Measurements from ENCODE around the gene FAM90A26. TPM values are rescaled to one million over a fixed set of nuclear protein-coding genes. Genes with fewer than 3 reads are reported as not detected.
"Not testable (repeated sequence)": the region's sequence is repeated elsewhere in the genome, so short reads cannot be mapped to it uniquely, and the experiment has no call there.

FAM90A26 gene
- total RNA-seq, result not detected

- H3K9ac ChIP-seq (ENCODE audit: low read depth in 2 of 2, low read length in 2 of 2); H3K27ac ChIP-seq; H3K36me3 ChIP-seq; H3K4me1 ChIP-seq; H3K9me3 ChIP-seq; H3K27me3 ChIP-seq; H3K4me3 ChIP-seq; intact Hi-C loops (cut with DNase I): not testable (repeated sequence)
- DNase-seq, result peak; percentile 55
Observed at GRCh38 chr4:9169791-9170459, at the start of gene FAM90A26. TSS of gene FAM90A26 (plus strand) at chr4:9170409. CDS start at chr4:9173173, 2,764 bp downstream.

GRCh38 chr4:9122711-9123110 is 47.5 kb upstream of the FAM90A26 start:
- H3K9ac ChIP-seq (ENCODE audit: low read depth in 2 of 2, low read length in 2 of 2); H3K9me3 ChIP-seq; H3K27ac ChIP-seq; H3K4me3 ChIP-seq; H3K27me3 ChIP-seq; H3K36me3 ChIP-seq; DNase-seq; H3K4me1 ChIP-seq: not testable (repeated sequence)
- intact Hi-C loops (cut with DNase I), result loop anchor here (5.0 kb wide), 1 partner anchor 120 kb away; no protein-coding TSS in a partner anchor

DNA sequence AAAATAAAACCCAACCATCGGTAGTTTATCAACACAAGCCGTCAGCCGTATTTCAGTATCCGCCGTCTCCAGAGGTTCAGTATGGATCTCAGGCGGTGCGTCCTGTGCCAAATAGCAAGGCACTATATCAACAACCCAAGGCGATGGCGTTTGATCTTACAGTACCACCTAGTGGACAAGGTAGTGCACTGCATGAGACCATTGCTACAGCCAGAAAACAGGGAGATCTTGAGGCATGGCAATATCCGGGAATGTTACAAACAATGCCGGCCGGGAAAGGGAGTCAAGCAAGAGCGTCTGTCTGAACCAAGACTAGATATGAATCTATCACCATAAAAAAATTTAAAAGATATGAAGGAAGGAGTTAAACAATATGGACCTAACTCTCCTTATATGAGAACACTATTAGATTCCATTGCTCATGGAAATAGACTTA is 46.6 kb upstream of the FAM90A26 start:
- H3K27me3 ChIP-seq; H3K9me3 ChIP-seq; H3K9ac ChIP-seq (ENCODE audit: low read depth in 2 of 2, low read length in 2 of 2); H3K27ac ChIP-seq; H3K4me1 ChIP-seq; H3K4me3 ChIP-seq; H3K36me3 ChIP-seq: not testable (repeated sequence)
- intact Hi-C loops (cut with DNase I), result loop anchor here (5.0 kb wide), 1 partner anchor 121 kb away; no protein-coding TSS in a partner anchor
- peak; percentile 55 for DNase-seq
- peak; percentile 91 for TF ChIP-seq CTCF (IDR thresholded peaks at IDR 0.05)

- H3K36me3 ChIP-seq; H3K4me3 ChIP-seq; H3K9ac ChIP-seq (ENCODE audit: low read depth in 2 of 2, low read length in 2 of 2); H3K4me1 ChIP-seq; H3K27ac ChIP-seq; DNase-seq; H3K9me3 ChIP-seq; intact Hi-C loops (cut with DNase I); H3K27me3 ChIP-seq: not testable (repeated sequence)
Observed at GRCh38 chr4:9125601-9126161, 44.5 kb upstream of the FAM90A26 start.

GRCh38 chr4:9131420-9131819 is 38.8 kb upstream of the FAM90A26 start:
- H3K36me3 ChIP-seq; H3K27ac ChIP-seq; H3K9ac ChIP-seq (ENCODE audit: low read depth in 2 of 2, low read length in 2 of 2); H3K9me3 ChIP-seq; H3K27me3 ChIP-seq; H3K4me1 ChIP-seq; H3K4me3 ChIP-seq; intact Hi-C loops (cut with DNase I): not testable (repeated sequence)
- peak; percentile 23 for DNase-seq

- H3K4me1 ChIP-seq; H3K9me3 ChIP-seq; H3K27ac ChIP-seq; H3K4me3 ChIP-seq; intact Hi-C loops (cut with DNase I); DNase-seq; H3K27me3 ChIP-seq; H3K36me3 ChIP-seq; H3K9ac ChIP-seq (ENCODE audit: low read depth in 2 of 2, low read length in 2 of 2): not testable (repeated sequence)
Observed at GRCh38 chr4:9132849-9133248, 37.4 kb upstream of the FAM90A26 start.

GRCh38 chr4:9134011-9134410 is 36.2 kb upstream of the FAM90A26 start:
- H3K9ac ChIP-seq (ENCODE audit: low read depth in 2 of 2, low read length in 2 of 2); H3K4me1 ChIP-seq; H3K27ac ChIP-seq; H3K27me3 ChIP-seq; H3K9me3 ChIP-seq; DNase-seq; H3K36me3 ChIP-seq; H3K4me3 ChIP-seq; intact Hi-C loops (cut with DNase I): not testable (repeated sequence)

DNA sequence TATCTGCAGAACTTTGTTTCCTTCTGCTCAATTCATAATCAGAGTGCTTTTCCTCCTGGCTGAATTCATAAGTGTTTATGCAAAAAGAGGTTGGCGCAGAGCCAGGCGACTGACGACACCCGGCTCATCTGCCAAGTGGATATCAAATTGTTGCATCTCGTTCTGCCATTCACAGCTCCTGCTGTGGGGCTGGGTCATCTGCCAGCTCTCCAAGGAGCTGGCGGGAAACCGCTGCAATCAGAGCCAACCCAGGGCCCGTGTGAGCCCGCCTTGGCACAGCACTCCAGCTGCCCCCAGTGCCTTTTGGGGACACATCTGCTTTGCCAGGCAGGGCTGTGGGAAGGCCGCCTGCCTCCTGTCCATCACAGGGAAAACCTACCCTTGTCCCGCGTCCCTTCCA is 35.7 kb upstream of the FAM90A26 start:
- intact Hi-C loops (cut with DNase I), result not testable (repeated sequence)
- DNase-seq, result peak; percentile 56

GRCh38 chr4:9141050-9141449 is 29.2 kb upstream of the FAM90A26 start:
- H3K36me3 ChIP-seq; H3K4me1 ChIP-seq; H3K9ac ChIP-seq (ENCODE audit: low read depth in 2 of 2, low read length in 2 of 2); intact Hi-C loops (cut with DNase I); H3K4me3 ChIP-seq; H3K27me3 ChIP-seq; H3K9me3 ChIP-seq; H3K27ac ChIP-seq: not testable (repeated sequence)
- DNase-seq, result peak; percentile 3

More for the DNA sequence above, 35.7 kb upstream of the FAM90A26 start:
- H3K27ac ChIP-seq; H3K36me3 ChIP-seq; H3K9me3 ChIP-seq; H3K27me3 ChIP-seq; H3K9ac ChIP-seq (ENCODE audit: low read depth in 2 of 2, low read length in 2 of 2); H3K4me1 ChIP-seq; H3K4me3 ChIP-seq: not testable (repeated sequence)

DNA sequence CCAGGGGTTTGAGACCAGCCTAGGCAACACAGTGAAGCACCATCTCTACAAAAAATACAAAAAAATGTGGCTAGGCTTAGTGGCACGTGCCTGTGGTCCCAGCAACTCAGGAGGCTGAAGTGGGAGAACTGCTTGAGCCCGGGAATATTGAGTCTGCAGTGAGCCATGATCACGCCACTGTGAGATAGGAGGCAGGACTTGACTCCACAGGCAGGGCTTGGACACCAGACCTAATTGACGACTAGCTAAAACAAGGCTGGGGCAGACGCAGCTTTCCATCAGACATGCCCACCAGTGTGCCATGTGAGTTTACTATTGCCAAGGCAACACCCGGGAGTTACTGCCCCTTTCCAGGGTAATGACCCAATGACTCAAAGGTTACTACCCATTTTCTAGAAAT is 27.4 kb upstream of the FAM90A26 start:
- H3K27ac ChIP-seq; H3K36me3 ChIP-seq; H3K9ac ChIP-seq (ENCODE audit: low read depth in 2 of 2, low read length in 2 of 2); H3K4me1 ChIP-seq; H3K4me3 ChIP-seq; H3K27me3 ChIP-seq; intact Hi-C loops (cut with DNase I); H3K9me3 ChIP-seq: not testable (repeated sequence)
- DNase-seq, result peak; percentile 6
